ENCODE data around the gene C6orf163.
"Not testable (repeated sequence)": the region's sequence is repeated elsewhere in the genome, so short reads cannot be mapped to it uniquely, and the experiment has no call there.

DNA sequence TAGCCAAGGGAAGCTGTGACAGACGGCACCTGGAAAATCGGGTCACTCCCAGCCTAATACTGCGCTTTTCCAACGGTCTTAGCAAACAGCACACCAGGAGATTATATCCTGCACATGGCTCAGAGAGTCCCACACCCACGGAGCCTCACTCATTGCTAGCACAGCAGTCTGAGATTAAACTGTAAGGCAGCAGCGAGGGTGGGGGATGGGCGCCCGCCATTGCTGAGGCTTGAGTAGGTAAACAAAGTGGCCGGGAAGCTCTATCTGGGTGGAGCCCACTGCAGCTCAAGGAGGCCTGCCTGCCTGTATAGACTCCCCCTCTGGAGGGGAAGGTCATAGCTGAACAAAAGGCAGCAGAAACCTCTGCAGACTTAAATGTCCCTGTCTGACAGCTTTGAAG, 43.3 kb upstream of the C6orf163 start:
- TF ChIP-seq EP300, POLR2A (IDR thresholded peaks at IDR 0.05): not testable (repeated sequence)
